ENCODE measurements around the gene SDK2.

Gene SDK2

DNA sequence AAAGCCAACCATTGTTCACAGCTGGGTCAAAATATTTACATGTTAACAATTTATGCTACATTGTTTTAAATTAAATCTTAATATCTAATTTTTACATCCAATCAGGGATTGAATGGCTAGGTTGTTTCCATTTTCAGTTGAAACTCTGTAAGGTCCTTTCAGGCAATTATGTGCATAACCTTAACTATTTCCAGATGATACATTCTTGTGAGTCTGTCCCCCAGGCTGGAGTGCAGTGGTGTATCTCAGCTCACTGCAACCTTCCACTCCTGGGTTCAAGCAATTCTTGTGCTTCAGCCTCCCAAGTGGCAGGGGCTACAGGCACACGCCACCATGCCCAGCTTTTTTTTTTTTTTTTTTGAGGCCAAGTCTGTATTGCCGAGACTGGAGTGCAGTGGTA, 342.9 kb downstream of the SDK2 start:
- no peak for DNase-seq (ENCODE audit: low spot score)

GRCh38 chr17:73300392-73300791, 343.9 kb downstream of the SDK2 start:
- no peak for DNase-seq (ENCODE audit: low spot score)

- DNase-seq (ENCODE audit: low spot score), result no peak
These were observed 346.0 kb downstream of the SDK2 start for GRCh38 chr17:73297934-73298861.

DNA sequence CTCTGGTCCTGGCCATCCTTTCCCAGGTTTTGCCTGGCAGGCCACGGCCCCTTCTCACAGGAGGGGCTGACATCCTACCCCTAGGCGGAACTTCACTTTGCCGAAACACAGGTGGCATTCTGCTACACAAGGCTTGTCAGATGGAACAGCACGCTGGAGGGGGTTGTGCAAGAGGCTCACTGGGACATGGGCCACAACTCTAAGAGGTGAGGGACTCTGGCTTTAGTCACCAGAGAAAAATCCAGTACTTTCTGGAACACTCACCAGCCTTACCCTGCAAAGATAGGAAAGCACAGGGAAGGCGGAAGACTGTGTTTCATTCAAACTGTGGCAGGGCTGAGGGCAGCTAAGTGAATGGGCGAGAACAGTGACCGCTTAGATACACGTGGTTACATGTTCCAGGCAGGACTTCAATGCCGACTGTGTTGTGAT, 350.7 kb downstream of the SDK2 start:
- no peak for DNase-seq (ENCODE audit: low spot score)

- no peak for DNase-seq (ENCODE audit: low spot score)
These were observed 351.2 kb downstream of the SDK2 start for GRCh38 chr17:73293031-73293430.

- DNase-seq (ENCODE audit: low spot score), result no peak
These were observed 352.2 kb downstream of the SDK2 start for GRCh38 chr17:73292031-73292531.

DNA sequence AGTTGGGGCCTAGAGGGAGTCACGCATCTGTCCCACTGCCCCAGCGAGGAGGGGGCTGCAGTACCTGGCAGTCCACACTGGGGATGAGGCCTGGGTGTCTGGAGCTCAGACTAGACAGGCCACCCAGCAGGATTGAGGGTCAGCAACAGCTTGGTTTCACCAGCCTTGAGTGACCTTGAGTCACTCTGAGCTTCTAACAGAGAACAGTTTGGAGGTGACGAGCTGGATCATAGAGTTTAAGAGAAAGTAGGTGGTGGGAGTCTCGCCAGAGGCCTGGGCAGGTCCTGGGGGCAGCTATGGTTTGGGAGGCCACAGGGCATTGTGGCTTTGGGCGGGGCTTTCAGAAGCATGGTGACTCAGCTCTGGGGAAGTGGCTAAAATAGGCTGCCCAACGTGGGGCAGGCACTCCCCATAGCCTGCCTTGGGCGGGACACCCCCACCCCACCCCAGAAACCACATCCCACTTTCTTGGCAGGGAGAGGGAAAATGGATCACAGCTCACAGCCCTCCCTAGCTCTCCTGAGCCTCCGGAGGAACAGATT, 352.9 kb downstream of the SDK2 start:
- DNase-seq (ENCODE audit: low spot score), result no peak

GRCh38 chr17:73290399-73291259, 353.6 kb downstream of the SDK2 start:
- no peak for DNase-seq (ENCODE audit: low spot score)

- no peak for DNase-seq (ENCODE audit: low spot score)
These were observed 354.5 kb downstream of the SDK2 start for GRCh38 chr17:73289549-73290254.

GRCh38 chr17:73288534-73289302, 355.5 kb downstream of the SDK2 start:
- no peak for DNase-seq (ENCODE audit: low spot score)

DNA sequence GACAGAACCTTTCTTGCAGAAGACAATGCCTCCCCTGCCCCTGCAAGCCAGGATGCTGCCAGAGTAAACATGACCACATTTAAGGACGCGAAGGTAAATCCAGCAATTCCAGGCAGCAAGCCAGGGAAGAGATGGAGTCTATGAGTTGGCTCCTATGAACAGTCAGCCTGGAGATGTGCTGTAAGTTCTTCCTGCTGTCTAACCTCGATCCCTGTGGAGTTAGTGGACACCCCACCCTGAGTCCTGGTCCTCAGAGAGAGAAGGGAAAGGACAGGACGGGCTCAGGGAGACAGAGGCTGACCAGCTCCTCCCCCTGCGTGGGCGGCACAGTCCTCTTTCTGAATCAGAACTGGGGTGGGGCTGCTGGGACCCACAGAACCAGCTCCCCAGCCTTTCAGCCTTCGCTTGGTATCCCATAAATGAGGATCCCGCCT, 357.4 kb downstream of the SDK2 start:
- no peak for DNase-seq (ENCODE audit: low spot score)

DNA sequence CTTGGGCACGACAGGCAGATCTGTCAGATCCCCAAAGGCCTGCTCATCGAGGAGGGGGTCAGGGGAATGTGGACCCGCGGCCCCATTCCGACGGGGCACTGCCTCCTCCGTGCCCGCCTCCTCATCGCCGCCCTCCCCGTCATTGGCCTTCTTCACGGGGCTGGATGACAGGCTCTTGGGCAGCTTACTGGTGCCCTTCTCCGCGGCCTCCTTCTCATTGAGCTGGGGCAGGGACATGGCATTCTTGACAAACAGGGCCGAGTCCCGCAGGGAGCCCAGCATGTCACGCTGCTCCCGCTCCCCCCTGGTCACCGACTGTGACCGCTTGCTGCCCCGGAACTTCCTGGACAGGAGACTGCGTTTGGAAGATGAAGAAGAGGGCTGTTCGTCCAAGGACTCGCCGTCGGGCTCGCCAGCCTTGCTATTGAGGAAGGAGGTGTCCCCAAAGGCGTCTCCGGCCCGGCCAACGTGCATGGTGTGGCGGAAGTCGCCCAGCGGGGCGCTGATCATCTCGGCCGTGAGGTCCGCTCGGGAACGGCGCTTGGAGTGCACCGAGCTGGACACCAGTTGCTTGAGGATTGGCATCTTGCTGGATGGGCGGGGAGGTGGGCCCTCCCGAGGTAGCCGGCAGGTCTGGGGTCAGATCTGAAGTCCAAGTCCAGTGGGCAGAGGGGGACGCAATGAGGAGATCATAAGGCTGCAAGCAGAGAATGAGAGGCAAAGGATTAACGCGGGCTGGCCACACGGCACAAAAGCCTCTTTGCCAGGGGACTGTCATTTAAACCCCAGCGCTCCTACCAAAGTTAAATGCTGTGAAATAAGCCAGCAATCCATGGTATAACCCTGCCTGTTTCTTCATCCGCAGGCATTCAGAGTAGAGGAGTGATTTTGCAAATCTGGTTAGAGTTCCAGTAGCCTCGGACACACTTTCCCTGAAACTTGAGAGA, 358.1 kb downstream of the SDK2 start:
- DNase-seq (ENCODE audit: low spot score), result no peak

GRCh38 chr17:73285603-73285908, 358.7 kb downstream of the SDK2 start:
- no peak for DNase-seq (ENCODE audit: low spot score)

DNA sequence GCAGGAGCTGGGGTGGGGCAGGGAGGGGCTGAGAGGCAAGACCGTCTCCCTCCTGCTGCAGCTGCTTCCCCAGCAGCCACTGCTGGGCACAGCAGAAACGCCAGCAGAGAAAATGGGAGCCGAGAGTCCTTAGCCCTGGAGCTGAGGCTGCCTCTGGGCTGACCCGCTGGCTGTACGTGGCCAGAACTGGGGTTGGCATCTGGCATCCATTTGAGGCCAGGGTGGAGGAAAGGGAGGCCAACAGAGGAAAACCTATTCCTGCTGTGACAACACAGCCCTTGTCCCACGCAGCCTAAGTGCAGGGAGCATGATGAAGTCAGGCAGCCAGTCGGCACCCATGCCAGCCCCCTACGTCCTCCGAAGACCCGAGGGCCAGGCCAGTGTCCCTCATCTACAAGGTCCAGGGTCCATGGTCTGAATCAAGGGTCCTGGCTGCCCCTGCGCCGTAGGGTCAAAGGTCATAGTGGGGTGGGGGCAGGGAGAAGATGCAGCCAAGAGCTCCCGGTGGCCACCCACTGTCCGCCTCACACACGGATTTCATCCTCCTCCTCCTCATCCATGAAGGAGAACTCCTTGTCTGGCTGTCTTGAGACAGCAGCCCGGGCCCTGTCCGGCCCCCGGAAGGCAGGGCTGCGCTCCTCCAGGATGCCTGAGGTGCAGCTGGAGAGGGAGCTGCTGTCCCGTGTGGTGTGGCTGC, 359.2 kb downstream of the SDK2 start:
- no peak for DNase-seq (ENCODE audit: low spot score)
